Suppressor macrophage treated with lipopolysaccharide for 4 hours (primary cell): ENCODE measurements around the gene TERB2.
"Not testable (repeated sequence)": the region's sequence is repeated elsewhere in the genome, so short reads cannot be mapped to it uniquely, and the experiment has no call there.

Experiments
- DNase-seq: peaks from one replicate; pipeline ENCODE4 v3.0.0-alpha.2; 2020

The TERB2 gene

DNA sequence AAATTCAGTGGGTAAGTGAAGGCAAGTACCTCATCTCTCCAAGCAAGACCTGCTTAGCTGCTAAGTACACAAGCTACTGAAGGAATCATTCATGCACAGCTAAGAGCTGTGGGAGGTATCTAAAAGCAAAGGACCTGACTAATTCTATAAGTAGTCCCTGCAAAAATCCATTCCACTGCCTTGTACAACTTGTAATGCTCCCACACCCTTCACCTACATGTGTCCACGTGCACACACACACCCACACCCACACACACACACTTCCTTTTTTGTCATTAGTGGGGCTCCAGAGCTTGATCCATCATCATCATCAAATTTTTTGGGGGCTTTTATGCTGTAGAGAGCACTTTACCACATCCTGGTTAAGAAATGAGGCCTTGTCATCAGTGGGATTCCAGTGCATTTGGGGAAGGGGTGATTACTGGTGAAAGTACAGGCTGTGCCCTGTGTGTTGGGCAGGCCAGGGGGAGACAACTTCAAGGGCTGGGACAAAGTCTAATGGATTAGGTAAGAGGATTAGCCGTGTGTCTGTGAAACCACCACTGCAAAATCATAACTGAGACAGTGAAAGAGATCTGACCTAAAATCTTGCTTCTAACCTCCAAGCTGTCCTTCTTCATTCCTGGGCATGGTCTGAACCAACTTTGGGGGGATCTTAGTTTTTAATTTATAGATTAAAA, 47.4 kb downstream of the TERB2 start:
- not testable (repeated sequence) for DNase-seq

DNA sequence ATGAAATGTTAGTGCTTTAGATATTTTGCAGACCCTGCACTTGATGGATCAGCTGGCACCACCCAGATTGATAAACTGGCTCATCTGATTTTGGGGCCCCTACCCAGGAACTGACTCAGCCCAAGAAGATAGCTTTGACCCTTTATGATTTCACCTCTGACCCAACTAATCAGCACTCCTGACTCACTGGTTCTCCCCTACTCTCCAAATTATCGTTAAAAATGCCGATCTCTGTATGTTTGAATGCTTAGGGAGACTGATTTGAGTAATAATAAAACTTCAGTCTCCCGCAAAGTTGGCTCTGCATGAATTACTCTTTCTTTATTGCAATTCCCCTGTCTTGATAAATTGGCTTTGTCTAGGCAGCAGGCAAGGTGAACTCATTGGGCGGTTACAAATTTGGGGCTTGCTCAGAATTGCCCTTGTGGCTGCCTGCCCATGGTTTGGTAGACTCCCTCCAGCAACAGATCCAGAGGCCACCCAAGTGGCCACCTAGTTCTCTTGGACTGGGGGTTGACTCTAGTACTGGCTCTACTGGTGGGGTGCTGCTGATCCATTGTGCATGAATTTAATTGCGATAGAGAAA, 48.2 kb downstream of the TERB2 start:
- DNase-seq, result not testable (repeated sequence)

DNA sequence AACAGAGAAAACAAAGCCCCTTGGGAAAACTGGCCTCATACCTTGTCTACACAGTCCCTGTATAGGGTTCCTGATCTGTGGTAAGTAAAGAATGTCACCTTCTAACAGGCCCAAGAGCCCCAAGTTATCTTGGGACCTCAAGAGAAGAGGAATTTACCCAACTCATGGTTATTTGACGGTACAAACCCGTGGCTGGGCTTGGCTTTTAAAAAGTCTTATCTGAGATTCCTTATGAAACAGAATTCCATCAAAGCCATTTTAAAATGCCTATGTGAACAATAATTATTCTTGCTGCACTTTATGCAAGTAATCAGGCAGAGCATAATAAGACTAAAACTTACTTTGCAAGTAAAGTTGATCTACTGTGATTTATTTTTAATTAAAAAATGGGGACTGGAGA, 52.6 kb downstream of the TERB2 start:
- DNase-seq, result no peak

DNA sequence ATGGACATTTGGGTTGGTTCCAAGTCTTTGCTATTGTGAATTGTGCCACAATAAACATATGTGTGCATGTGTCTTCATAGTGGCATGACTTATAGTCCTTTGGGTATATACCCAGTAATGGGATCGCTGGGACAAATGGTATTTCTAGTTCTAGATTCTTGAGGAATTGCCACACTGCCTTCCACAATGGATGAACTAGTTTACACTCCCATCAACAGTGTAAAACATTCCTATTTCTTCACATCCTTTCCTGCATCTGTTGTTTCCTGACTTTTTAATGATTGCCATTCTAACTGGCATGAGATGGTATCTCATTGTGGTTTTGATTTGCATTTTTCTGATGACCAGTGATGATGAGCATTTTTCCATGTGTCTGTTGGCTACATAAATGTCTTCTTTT, 58.6 kb downstream of the TERB2 start:
- not testable (repeated sequence) for DNase-seq

DNA sequence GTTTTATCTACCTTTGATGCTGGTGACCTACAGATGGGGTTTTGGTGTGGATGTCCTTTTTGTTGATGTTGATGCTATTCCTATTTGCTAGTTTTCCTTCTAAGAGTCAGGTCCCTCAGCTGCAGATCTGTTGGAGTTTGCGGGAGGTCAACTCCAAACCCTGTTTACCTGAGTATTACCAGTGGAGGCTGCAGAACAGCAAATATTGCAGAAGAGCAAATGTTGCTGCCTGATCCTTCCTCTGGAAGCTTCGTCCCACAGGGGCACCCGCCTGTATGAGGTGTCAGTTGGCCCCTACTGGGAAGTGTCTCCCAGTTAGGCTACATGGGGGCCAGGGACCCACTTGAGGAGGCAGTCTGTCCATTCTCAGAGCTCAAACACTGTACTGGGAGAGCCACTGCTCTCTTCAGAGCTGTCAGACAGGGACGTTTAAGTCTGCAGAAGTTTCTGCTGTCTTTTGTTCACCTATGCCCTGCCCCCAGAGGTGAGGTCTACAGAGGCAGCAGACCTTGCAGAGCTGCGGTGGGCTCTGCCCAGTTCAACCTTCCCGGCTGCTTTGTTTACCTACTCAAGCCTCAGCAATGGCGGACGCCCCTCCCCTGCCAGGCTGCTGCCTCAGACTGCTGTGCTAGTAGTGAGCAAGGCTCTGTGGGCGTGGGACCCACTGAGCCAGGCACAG, 63.9 kb downstream of the TERB2 start:
- not testable (repeated sequence) for DNase-seq

DNA sequence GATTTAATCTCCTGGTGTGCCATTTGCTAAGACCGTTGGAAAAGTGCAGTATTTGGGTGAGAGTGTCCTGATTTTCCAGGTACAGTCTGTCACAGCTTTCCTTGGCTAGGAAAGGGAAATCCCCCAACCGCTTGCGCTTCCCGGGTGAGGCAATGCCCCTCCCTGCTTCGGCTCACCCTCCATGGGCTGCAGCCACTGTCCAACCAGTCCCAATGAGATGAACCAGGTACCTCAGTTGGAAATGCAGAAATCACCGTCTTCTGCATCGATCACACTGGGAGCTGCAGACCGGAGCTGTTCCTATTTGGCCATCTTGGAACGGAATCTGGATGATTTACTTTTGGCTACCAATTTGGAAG, 64.4 kb downstream of the TERB2 start:
- not testable (repeated sequence) for DNase-seq

DNA sequence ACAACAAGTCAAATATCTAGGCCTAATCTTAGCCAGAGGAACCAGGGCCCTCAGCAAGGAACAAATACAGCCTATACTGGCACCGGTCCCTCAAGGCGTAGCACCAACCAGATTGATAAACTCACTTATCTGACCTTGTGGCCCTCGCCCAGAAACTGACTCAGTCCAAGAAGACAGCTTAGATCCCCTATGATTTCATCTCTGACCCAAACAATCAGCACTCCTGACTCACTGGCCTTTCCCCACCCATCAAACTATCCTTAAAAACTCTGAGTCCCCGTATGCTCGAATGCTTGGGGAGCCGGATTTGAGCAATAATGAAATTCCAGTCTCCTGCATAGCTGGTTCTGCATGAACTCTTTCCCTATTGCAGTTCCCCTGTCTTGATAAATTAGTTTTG, 64.9 kb downstream of the TERB2 start:
- DNase-seq, result peak; percentile 29

DNA sequence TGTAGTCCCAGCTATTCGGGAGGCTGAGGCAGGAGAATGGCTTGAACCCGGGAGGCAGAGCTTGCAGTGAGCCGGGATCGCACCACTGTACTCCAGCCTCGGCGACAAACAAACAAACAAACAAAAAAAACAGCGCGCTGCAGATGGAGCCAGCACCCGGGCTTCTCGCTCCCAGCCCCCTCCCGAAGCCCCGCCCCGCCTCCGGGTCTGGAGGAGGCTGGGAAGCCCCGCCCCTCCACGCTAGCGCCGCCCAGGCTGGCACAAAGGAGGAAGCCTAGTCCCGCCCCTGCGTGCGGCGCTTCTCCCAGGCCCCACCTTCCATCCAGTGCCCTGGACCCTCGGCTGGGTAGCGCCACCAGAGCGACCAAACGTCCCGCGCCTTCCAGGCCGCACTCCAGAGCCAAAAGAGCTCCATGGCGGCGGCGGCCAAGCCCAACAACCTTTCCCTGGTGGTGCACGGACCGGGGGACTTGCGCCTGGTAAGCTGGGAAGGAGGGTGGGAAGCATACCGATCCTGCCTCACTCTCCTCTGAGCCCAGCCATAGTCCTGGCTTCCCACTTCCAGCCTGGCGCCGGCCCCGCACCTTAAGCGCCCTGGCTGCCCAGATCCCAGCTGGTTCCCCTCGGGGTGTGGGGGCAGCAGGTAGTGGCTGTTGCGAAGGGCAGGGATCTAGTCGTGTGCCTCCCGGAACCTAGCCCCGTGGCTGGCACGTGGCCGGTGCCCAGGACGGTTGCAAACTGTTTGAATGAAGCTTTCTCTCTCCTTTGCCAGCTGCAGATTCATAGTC, 66.6 kb downstream of the TERB2 start, which contains the start of gene SORD:
SORD (plus strand) TSS at position 325 of the 788 bp plus-strand sequence; CDS start at position 414, 89 bp downstream.
- DNase-seq, result peak; percentile 94

DNA sequence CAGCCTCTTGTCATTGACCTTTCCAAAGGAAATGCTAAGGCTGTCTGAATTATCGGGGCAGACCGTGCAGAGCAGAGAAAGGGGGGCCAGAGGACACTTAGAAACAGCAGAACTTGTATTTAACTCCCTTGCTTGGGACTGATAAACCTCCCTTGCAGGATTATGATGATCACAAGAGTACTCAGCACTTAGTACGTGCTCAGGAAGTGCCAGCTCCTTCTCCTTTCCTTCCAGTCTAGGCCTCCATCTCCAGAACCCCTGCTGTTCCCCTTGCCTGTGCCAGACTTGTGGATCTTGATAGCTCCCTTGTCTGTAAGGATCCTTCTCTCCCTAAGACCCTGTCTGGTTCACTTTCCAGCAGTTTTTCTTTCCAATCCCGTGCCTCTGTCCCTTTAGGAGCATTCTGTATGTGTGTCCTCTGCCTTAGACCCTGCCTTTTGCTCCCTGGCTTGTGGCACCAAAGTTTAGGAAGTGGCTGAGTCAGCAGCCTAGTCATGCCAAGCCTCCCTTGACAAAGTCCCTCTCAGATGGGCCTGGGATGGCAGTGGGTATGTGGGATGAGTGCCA, 67.3 kb downstream of the TERB2 start:
- DNase-seq, result peak; percentile 30

DNA sequence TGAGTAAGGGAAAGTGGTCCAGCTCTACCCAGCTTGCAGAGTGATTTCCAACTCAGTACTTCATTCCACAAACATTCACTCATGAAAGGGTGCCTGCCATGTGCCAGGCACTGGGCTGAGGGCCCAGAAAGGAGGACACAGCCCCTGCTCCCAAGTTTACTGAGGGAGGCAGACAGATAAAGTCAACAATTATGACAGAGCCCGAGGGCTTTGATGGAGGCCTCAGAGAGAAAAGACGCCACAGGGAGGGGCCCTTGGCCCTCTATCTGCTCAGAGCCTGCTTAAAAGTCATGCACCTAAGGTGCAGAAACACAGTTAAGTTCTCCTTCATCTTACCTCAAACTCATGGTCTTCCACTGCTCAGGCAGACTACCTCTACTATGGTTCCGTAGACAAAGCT, 68.2 kb downstream of the TERB2 start:
- DNase-seq, result not testable (repeated sequence)

DNA sequence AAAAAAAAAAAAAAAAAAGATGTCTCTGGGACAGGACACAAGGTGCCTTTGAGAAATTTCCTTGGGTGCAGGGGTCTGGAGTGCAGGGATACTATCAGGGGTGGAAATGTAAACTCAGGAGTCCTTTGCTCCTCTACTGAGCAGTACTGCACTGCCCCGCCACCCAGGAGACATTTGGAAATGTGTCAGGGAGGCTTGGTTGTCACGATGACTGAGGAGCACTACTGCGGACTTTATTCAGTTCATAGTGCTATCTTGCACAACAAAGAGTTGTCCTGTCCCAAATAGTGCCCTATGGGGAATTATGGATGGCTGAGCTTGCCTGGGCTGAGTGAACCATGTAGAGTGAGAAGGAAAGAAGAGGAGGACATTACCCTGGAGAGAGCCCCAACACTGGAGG, 69.1 kb downstream of the TERB2 start:
- DNase-seq, result not testable (repeated sequence)

DNA sequence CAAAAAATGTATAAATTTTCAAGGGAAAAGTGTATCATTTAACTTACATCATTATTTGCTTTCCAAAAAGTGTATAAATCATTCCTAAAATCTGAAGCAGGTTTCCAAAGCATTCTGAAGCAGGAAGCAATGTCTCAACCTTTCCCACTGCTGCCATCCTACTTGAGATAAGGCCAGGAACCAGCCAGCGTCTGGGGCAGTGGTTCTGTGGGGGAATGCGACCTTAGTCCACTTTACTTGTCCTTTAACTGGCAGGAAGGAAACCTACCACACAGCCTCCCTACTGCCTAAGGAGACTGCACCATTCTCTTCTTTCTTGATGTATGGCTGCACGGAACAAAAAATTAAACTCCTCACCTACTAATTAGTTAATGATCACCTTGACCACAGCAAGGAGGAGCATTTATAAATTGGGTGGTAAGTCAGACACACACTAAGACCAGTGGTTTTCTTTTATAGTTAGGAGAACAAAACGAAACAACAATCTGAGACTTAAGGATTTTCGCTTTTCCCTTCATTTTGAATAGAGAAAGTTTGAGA, 70.2 kb downstream of the TERB2 start:
- no peak for DNase-seq

DNA sequence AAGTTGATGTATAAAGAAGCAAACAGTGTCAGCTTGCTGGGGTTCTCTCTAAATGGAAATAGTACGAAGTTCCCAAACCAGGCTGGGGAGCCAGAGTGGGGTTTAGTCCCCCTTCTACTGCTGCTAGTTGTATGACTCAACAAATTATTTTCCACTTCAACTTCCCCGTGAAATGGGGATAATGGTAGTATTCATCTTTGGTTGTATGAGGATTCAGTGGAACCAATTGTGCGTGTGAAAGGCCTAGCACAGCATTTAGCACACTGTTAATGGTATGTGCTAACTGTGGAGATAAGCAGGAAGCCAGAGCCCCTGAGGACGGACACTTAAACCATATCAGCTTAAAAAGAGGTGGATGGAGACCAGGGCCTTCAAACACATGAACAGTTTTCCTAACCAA, 70.7 kb downstream of the TERB2 start:
- DNase-seq, result no peak
